Spleen (tissue), 7 donors: ENCODE data around the gene GRIA1.

Experiments
- CTCF ChIP-seq, 11 experiments: fragments of 200-600 bp in 7 of 11; fragments of 450-650 bp in 4 of 11; sonication (generic) in 4 of 11; IDR thresholded peaks in 8 of 11; conservative IDR thresholded peaks in 3 of 11; 1 replicate in 7 of 11; 2 replicates in 4 of 11; pipeline versions ENCODE4 v1.4.0 to v1.8.0; 2016 to 2021; ENCODE audit warnings: antibody characterized with exemption in 11 of 11, inconsistent platforms in 4 of 11, mild to moderate bottlenecking in 1 of 11
- POLR2AphosphoS5 ChIP-seq, 3 donors: sonication (generic); formaldehyde crosslinking; IDR thresholded peaks; one replicate each; pipeline ENCODE4 v1.5.1; 2017; ENCODE audit warnings: antibody characterized with exemption in 3 of 3
- donor health status: DM: no; HTN: no; CAD: no; lungs with moderate emphysema.
- donor health status: DM: no; HTN: no; CAD: no.
- donor health status: DM: no; HTN: no; CAD: no.

DNA sequence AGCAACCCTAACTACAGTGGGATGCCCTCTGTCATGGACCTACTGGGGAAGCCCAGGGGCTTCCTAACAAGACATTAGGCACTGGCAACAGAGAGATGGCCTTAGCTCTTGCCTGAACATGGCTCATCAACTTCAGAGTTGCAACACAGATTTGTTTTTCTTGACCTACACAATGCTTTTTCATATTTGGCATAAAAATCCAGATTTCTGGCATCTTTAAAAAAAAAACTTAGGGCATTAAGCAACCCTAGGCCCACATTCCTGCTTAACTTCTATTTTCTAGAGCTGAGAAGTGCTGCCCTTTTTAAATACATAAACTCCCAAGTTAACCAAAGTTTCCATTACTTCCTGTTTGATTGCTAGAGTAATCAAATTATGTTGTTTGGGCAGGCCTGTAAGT lies 8.0 kb downstream of the GRIA1 start:
- TF ChIP-seq POLR2AphosphoS5 (IDR thresholded peaks at IDR 0.05): no peak
- TF ChIP-seq CTCF (IDR thresholded peaks at IDR 0.05 in 8 of 11, conservative IDR thresholded peaks at IDR 0.05 in 3 of 11): no peak
